ENCODE data around the gene NOVA2.
A peak's percentile ranks its signal among the peaks of the same experiment; 100 is the strongest.

Gene NOVA2

DNA sequence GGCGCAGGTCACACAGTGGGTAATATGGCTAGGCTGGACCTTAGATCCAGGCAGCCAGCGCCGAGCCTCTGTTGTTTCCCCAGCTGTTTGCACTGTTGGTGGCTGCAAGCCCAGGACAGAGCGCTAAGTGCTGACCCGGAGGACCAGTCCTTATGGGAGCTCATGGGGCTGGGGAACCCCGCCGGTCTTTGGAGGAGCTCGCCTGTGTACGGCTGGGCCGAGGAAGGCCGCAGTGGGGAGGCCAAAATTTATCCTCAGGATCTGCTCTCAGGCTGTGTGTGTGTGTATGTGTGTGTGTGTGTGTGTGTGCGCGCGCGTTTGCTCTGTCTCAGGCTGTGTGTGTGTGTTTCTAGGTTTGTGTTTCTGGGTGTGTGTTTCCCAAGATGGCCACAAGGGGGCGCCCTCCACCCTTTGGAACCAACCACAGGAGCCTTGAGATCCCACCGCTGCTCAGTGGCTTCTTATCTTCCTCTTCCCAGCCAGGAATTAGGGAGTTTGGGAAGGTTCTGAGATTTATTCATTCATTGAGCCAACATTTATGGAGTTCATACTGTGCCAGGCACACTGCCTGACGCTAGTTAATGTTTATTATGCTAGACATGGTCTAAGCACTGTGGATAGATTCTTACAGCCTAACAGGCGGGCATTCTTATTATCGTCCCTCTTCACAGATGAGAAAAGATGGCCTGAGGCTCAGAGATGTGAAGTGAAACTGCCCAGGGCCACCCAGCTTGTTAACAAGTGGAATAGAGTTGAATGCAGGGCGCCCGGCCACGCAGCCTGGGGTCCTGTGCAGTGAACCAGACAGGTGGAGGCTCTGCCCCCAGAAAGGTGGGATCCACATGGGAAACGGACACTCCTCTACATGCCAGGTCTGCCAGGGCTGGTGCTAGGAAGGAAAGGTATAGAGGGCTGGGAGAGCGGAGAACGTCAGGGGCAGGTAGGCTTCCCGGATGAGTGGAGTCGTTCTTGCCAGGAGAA, 36.2 kb upstream of the NOVA2 start:
- H3K27me3 ChIP-seq = peaks cover 0 to under 1% of the 10 kb centered on the region in 2 donors
- no peak overlapping the region for H3K4me3 ChIP-seq
- no peak overlapping the region for H3K27ac ChIP-seq
- peaks cover 11 to 27% (median 19%) of the 10 kb centered on the region in 3 donors for H3K36me3 ChIP-seq
- TF ChIP-seq, protein P1, sequence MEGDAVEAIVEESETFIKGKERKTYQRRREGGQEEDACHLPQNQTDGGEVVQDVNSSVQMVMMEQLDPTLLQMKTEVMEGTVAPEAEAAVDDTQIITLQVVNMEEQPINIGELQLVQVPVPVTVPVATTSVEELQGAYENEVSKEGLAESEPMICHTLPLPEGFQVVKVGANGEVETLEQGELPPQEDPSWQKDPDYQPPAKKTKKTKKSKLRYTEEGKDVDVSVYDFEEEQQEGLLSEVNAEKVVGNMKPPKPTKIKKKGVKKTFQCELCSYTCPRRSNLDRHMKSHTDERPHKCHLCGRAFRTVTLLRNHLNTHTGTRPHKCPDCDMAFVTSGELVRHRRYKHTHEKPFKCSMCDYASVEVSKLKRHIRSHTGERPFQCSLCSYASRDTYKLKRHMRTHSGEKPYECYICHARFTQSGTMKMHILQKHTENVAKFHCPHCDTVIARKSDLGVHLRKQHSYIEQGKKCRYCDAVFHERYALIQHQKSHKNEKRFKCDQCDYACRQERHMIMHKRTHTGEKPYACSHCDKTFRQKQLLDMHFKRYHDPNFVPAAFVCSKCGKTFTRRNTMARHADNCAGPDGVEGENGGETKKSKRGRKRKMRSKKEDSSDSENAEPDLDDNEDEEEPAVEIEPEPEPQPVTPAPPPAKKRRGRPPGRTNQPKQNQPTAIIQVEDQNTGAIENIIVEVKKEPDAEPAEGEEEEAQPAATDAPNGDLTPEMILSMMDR (IDR thresholded peaks at IDR 0.05) = peak; percentile 59 to 82
- DNase-seq = peak in 1 of 2 donors; percentile 54
- no peaks in the 10 kb centered on the region for H3K9me3 ChIP-seq
- intact Hi-C loops (cut with DNase I; ENCODE audit: low total_unique reads) = loop anchor here (10.0 kb wide), 1 partner anchor 125 kb away; the partner anchor contains the start of gene IRF2BP1
- peaks cover 0 to 5% (median 4%) of the 10 kb centered on the region in 4 donors for H3K4me1 ChIP-seq

DNA sequence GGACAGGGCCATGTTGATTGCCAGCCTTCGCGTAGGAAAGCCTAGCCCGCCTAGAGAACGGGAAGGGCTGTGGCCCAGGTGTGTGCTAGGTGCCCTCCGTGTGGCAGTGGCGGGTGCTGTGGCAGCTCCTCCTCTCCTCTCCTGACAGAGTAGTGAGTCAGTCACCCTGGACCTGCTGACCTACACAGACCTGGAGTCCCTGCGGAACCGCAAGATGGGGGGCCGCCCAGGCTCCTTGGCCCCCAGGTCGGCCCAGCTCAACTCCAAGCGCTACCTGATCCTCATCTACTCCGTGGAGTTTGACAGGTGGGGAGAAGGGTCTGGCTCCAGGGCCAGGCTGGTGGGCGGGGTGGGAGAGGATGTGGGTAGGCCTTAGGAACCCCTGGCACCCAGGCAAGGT, 32.7 kb upstream of the NOVA2 start:
- Histone ChIP-seq H3K27me3 (no peaks in the 10 kb centered on the region), H3K4me3 (no peak overlapping the region), H3K4me1 (no peaks in the 10 kb centered on the region), H3K36me3 (peaks cover 11 to 44% (median 30%) of the 10 kb centered on the region in 3 donors), H3K9me3 (no peaks in the 10 kb centered on the region), H3K27ac (no peak overlapping the region)
- DNase-seq = no peak
- TF ChIP-seq, protein P1 (IDR thresholded peaks at IDR 0.05) = no peak
- intact Hi-C loops (cut with DNase I; ENCODE audit: low total_unique reads) = no loop called here

DNA sequence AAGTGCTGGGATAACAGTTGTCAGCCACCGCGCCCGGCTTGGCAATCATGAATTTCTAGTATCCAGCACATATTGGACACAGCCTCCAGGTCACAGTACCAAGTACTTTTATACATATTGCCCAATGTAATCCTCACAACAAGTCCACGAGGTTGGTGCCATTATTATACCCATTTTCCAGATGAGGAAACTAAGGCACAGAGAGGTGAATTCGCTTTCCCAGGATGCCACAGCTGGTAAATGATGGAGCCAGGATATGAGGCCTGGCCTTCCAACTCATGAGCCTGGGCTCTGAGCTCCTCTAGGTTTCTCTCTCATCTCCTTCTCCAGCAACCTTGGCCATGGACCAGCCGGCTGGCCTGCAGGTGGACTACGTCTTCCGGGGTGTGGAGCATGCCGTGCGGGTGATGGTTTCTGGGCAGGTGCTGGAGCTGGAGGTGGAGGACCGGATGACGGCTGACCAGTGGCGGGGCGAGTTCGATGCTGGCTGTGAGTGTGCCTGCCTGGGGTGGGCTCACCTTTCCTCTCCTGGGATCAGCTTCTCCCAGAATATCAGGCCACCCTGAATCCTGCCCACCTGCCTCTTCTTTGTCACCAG, 29.1 kb upstream of the NOVA2 start:
- Histone ChIP-seq H3K27me3 (peaks cover 0 to 23% of the 10 kb centered on the region in 2 donors), H3K36me3 (peaks cover 11 to 33% (median 25%) of the 10 kb centered on the region in 3 donors), H3K9me3 (no peaks in the 10 kb centered on the region), H3K4me1 (peaks cover 0 to 16% (median 14%) of the 10 kb centered on the region in 4 donors), H3K27ac (no peak overlapping the region), H3K4me3 (no peak overlapping the region)
- TF ChIP-seq, protein P1 (IDR thresholded peaks at IDR 0.05) = no peak
- intact Hi-C loops (cut with DNase I; ENCODE audit: low total_unique reads) = no loop called here
- no peak for DNase-seq

DNA sequence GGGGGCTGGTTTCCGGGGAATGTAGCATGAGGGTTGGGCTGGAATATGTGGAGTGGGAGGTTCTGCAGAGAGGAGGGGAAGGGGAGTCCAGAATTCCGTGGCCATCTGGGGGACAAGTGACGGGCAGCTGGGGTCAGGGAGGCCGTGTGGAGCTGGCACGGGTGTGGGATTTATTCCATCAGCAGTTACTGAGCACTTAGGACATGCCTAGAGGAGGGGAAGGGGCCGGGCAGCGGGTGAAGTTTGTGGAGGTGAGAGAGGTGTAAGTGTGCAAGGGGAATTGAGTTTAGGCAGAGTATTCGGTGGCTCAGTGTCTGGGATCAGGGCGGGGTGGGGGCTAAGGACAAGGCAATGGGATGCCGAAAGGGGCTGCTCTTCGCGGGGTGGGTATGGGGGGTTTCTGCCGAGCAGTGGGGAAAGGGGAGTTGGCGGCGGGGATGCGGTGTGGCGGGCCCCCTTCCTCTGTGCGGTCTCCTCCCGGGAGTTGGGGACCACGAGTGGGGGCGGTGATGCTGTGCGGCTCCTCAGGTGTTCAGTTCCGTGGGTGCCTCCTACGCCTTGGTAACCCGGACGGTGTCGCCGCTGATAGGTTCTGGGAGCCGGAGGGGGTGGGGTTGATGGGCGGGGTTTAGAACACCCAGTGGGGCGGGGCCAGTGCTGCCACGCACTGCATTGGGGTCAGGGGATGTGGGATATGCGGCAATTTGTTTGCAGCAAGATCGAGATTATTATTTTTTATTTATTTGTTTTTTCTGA, 27.0 kb upstream of the NOVA2 start:
- peak overlapping the region in 1 of 2 donors; percentile 18 for H3K4me3 ChIP-seq
- H3K9me3 ChIP-seq = no peaks in the 10 kb centered on the region
- TF ChIP-seq, protein P1 (IDR thresholded peaks at IDR 0.05) = no peak
- intact Hi-C loops (cut with DNase I; ENCODE audit: low total_unique reads) = no loop called here
- H3K27ac ChIP-seq = no peak overlapping the region
- peaks cover 0 to 21% (median 19%) of the 10 kb centered on the region in 3 donors for H3K36me3 ChIP-seq
- no peak for DNase-seq
- peaks cover 0 to 23% of the 10 kb centered on the region in 2 donors for H3K27me3 ChIP-seq
- H3K4me1 ChIP-seq = peaks cover 0 to 23% (median 19%) of the 10 kb centered on the region in 4 donors

DNA sequence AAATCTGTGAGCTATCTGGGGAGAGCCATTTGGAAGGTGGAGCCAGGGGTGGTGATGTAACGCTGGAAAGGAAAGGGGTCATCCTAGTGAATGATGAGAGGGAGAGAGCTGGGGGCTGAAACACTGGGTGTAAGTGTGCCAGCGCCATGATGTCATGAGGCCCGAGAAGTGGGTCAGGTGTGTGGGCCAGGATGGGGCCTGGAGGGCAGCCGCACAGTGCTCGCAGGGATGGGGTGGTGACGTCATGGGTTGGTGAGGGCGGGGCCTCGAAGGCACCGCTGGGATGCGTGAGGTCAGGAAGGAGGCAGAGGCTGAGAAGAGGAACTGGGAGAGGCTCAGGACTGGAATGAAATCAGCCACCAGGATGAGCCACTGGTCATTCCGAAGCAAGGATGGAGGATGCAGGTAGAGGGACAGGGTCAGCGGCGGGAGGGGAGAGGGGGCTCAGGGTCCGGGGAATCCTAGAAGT, 26.0 kb upstream of the NOVA2 start:
- Histone ChIP-seq H3K27ac (no peak overlapping the region), H3K4me3 (no peak overlapping the region), H3K9me3 (no peaks in the 10 kb centered on the region), H3K36me3 (peaks cover 0 to 21% (median 19%) of the 10 kb centered on the region in 3 donors), H3K27me3 (peaks cover 0 to 23% of the 10 kb centered on the region in 2 donors), H3K4me1 (peaks cover 0 to 26% (median 20%) of the 10 kb centered on the region in 4 donors)
- no peak for DNase-seq
- intact Hi-C loops (cut with DNase I; ENCODE audit: low total_unique reads) = loop anchor here (10.0 kb wide), 1 partner anchor 75 kb away; no protein-coding TSS in a partner anchor
- TF ChIP-seq, protein P1 (IDR thresholded peaks at IDR 0.05) = no peak
